ENCODE data around the gene TRIM7.
"Not testable (repeated sequence)": the region's sequence is repeated elsewhere in the genome, so short reads cannot be mapped to it uniquely, and the experiment has no call there.

GRCh38 chr5:181177559-181177958 lies 27.4 kb downstream of the TRIM7 start:
- not testable (repeated sequence) for TF ChIP-seq CTCF (IDR thresholded peaks at IDR 0.05; ENCODE audit: low read depth, low read length, poor library complexity, severe bottlenecking); EZH2phosphoT487 (IDR thresholded peaks at IDR 0.05; ENCODE audit: borderline replicate concordance, low read length)
